WTC11 (cell line): ENCODE results near the gene RING1. TPM values are rescaled to one million over a fixed set of nuclear protein-coding genes. Genes with fewer than 3 reads are reported as not detected.

ENCODE experiments used
- ATAC-seq: fragments of 200-7000 bp; cut with Tn5 transposase; 2 replicates; pipeline ENCODE4 v1.10.0; 2021; ENCODE audit warnings: mild to moderate bottlenecking, moderate library complexity
- CTCF ChIA-PET: fragments of 300-600 bp; sonication (Branson Sonifier 250); formaldehyde crosslinking; loops from one replicate; lab custom pipeline; 2021; ENCODE audit warnings: antibody characterized with exemption; lab: Charles Lee
- POLR2A ChIA-PET: fragments of 350-600 bp; sonication (Branson Sonifier 250); formaldehyde crosslinking; loops from one replicate; lab custom pipeline; 2021; ENCODE audit warnings: antibody characterized with exemption; lab: Charles Lee
- DNase-seq: peaks from one replicate; pipeline ENCODE4 v3.0.0; 2021; ENCODE audit warnings: low spot score
- H3K27ac Mint-ChIP-seq: 2 replicates; pipeline ENCODE4 v1.8.0; 2021; ENCODE audit warnings: mixed read lengths
- H3K27me3 Mint-ChIP-seq: 2 replicates; pipeline ENCODE4 v1.8.0; 2021; ENCODE audit warnings: low read depth, mild to moderate bottlenecking, moderate library complexity, mixed read lengths
- H3K36me3 Mint-ChIP-seq: 2 replicates; pipeline ENCODE4 v1.8.0; 2021; ENCODE audit warnings: mixed read lengths
- H3K4me1 Mint-ChIP-seq: 2 replicates; pipeline ENCODE4 v1.8.0; 2022; ENCODE audit warnings: mixed read lengths
- H3K4me3 Mint-ChIP-seq: 2 replicates; pipeline ENCODE4 v1.8.0; 2021; ENCODE audit warnings: mild to moderate bottlenecking, moderate library complexity, mixed read lengths
- H3K9me3 Mint-ChIP-seq: 2 replicates; pipeline ENCODE4 v1.8.0; 2021; ENCODE audit warnings: mixed read lengths
- AFF4 ChIP-seq: sonication (generic); formaldehyde crosslinking; IDR thresholded peaks from 2 replicates; pipeline ENCODE4 v1.8.1; 2023; ENCODE audit warnings: mild to moderate bottlenecking, missing genetic modification reagents, borderline replicate concordance
- CBFB ChIP-seq: sonication (generic); formaldehyde crosslinking; IDR thresholded peaks from 2 replicates; pipeline ENCODE4 v1.8.1; 2022; ENCODE audit warnings: mild to moderate bottlenecking, low read depth, missing genetic modification reagents
- ESRRA ChIP-seq: sonication (generic); formaldehyde crosslinking; IDR thresholded peaks from 2 replicates; pipeline ENCODE4 v1.8.1; 2022; ENCODE audit warnings: mild to moderate bottlenecking, missing genetic modification reagents, borderline replicate concordance
- ETV6 ChIP-seq: sonication (generic); formaldehyde crosslinking; IDR thresholded peaks from 2 replicates; pipeline ENCODE4 v1.8.1; 2022; ENCODE audit warnings: mild to moderate bottlenecking, missing genetic modification reagents
- JAZF1 ChIP-seq: fragments of 250-450 bp; sonication (Bioruptor Pico); IDR thresholded peaks from 2 replicates; pipeline ENCODE4 v1.9.0; 2021; ENCODE audit warnings: moderate library complexity, mild to moderate bottlenecking, inconsistent platforms
- KAT7 ChIP-seq: sonication (generic); formaldehyde crosslinking; IDR thresholded peaks from 2 replicates; pipeline ENCODE4 v1.8.1; 2023; ENCODE audit warnings: missing genetic modification reagents, mild to moderate bottlenecking, borderline replicate concordance
- NR1H2 ChIP-seq: sonication (generic); formaldehyde crosslinking; IDR thresholded peaks from 2 replicates; pipeline ENCODE4 v1.9.0; 2021; ENCODE audit warnings: mild to moderate bottlenecking, moderate library complexity, missing genetic modification reagents
- PRRX2 ChIP-seq: fragments of 250-450 bp; sonication (Bioruptor Pico); IDR thresholded peaks from 2 replicates; pipeline ENCODE4 v1.8.0; 2021; ENCODE audit warnings: mild to moderate bottlenecking
- RELA ChIP-seq: sonication (generic); formaldehyde crosslinking; IDR thresholded peaks from 2 replicates; pipeline ENCODE4 v1.8.1; 2022; ENCODE audit warnings: missing genetic modification reagents, mild to moderate bottlenecking, borderline replicate concordance
- ZBTB21 ChIP-seq: sonication (generic); formaldehyde crosslinking; IDR thresholded peaks from 2 replicates; pipeline ENCODE4 v1.8.1; 2023; ENCODE audit warnings: mild to moderate bottlenecking, missing genetic modification reagents, borderline replicate concordance
- ZNF138 ChIP-seq: sonication (generic); formaldehyde crosslinking; conservative IDR thresholded peaks from 2 replicates; pipeline ENCODE4 v1.8.1; 2022; ENCODE audit warnings: mild to moderate bottlenecking, moderate library complexity, missing genetic modification reagents
- ZNF219 ChIP-seq: sonication (generic); formaldehyde crosslinking; IDR thresholded peaks from 2 replicates; pipeline ENCODE4 v1.8.0; 2023; ENCODE audit warnings: missing genetic modification reagents, mild to moderate bottlenecking, borderline replicate concordance
- ZNF396 ChIP-seq: fragments of 250-450 bp; sonication (Bioruptor Pico); IDR thresholded peaks from 2 replicates; pipeline ENCODE4 v1.8.0; 2021; ENCODE audit warnings: mild to moderate bottlenecking, moderate library complexity, borderline replicate concordance
- total RNA-seq: library from RNA; stranded (reverse); gene quantifications from 3 replicates; pipeline ENCODE4 v1.2.3, GENCODE V29; 2021
- TF ChIP-seq, protein P1 (sequence below): fragments of 250-450 bp; sonication (Bioruptor Pico); IDR thresholded peaks from 2 replicates; pipeline ENCODE4 v1.9.0; 2021; ENCODE audit warnings: mild to moderate bottlenecking
- TF ChIP-seq, protein P2 (sequence below): fragments of 250-450 bp; sonication (Bioruptor Pico); IDR thresholded peaks from 2 replicates; pipeline ENCODE4 v1.9.0; 2021; ENCODE audit warnings: mild to moderate bottlenecking
- TF ChIP-seq, protein P3 (sequence below): fragments of 250-450 bp; sonication (Bioruptor Pico); conservative IDR thresholded peaks from 2 replicates; pipeline ENCODE4 v1.9.0; 2021; ENCODE audit warnings: mild to moderate bottlenecking

RING1 gene
- total RNA-seq, 1 experiment from 2014 or later, result 26.6 TPM

- POLR2A ChIA-PET, result no interaction called here
- CTCF ChIA-PET, result no interaction called here
- Mint-ChIP-seq H3K4me1 (peaks cover 60% of the 10 kb centered on the region), H3K9me3 (no peaks in the 10 kb centered on the region), H3K36me3 (peaks cover 28% of the 10 kb centered on the region), H3K27ac (peak overlapping the region; percentile 99), H3K4me3 (peak overlapping the region; percentile 97), H3K27me3 (peaks cover 10% of the 10 kb centered on the region)
- no peak for DNase-seq
- TF ChIP-seq AFF4 (no peak), ZNF138 (CRISPR knock-in tag) (no peak), ESRRA (CRISPR knock-in tag) (0 out of 2 replicates have a peak, but pooled peaks have one; percentile 30)
- TF ChIP-seq, protein P1, sequence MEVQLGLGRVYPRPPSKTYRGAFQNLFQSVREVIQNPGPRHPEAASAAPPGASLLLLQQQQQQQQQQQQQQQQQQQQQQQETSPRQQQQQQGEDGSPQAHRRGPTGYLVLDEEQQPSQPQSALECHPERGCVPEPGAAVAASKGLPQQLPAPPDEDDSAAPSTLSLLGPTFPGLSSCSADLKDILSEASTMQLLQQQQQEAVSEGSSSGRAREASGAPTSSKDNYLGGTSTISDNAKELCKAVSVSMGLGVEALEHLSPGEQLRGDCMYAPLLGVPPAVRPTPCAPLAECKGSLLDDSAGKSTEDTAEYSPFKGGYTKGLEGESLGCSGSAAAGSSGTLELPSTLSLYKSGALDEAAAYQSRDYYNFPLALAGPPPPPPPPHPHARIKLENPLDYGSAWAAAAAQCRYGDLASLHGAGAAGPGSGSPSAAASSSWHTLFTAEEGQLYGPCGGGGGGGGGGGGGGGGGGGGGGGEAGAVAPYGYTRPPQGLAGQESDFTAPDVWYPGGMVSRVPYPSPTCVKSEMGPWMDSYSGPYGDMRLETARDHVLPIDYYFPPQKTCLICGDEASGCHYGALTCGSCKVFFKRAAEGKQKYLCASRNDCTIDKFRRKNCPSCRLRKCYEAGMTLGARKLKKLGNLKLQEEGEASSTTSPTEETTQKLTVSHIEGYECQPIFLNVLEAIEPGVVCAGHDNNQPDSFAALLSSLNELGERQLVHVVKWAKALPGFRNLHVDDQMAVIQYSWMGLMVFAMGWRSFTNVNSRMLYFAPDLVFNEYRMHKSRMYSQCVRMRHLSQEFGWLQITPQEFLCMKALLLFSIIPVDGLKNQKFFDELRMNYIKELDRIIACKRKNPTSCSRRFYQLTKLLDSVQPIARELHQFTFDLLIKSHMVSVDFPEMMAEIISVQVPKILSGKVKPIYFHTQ, result no peak
- ATAC-seq, result no peak
Measured at GRCh38 chr6:33201147-33201545, 7.2 kb upstream of the RING1 start.

DNA sequence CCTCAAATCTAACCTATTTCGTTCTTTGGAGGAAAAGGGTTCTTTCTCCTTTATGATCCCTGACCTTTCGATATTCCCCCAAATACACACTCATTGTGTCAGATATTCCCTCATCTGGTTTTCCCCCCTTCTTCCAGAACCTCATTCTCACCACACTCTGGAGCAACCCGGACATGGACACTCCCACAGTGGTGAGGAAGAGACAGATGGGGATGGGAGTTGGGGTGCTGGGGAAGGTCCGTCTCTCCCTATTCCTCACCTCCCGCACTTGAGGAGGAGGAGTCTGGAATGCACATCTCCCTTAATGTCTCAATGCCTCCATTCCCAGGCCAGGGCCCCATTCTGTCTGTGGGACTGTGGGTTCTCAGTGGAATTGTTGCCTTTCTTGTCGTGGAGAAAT lies 6.4 kb upstream of the RING1 start:
- DNase-seq, result no peak
- no peak for TF ChIP-seq NR1H2 (CRISPR knock-in tag)
- TF ChIP-seq KAT7, result no peak
- TF ChIP-seq ZNF219, result no peak
- no peak for TF ChIP-seq ZNF396 (CRISPR knock-in tag)
- no peak for TF ChIP-seq CBFB
- no peak for TF ChIP-seq PRRX2
- no peak for TF ChIP-seq ESRRA (CRISPR knock-in tag)
- TF ChIP-seq RELA (CRISPR knock-in tag), result no peak
- TF ChIP-seq, protein P2, sequence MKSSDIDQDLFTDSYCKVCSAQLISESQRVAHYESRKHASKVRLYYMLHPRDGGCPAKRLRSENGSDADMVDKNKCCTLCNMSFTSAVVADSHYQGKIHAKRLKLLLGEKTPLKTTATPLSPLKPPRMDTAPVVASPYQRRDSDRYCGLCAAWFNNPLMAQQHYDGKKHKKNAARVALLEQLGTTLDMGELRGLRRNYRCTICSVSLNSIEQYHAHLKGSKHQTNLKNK (CRISPR knock-in tag), result no peak
- no peak for TF ChIP-seq JAZF1 (CRISPR knock-in tag)
- TF ChIP-seq, protein P3, sequence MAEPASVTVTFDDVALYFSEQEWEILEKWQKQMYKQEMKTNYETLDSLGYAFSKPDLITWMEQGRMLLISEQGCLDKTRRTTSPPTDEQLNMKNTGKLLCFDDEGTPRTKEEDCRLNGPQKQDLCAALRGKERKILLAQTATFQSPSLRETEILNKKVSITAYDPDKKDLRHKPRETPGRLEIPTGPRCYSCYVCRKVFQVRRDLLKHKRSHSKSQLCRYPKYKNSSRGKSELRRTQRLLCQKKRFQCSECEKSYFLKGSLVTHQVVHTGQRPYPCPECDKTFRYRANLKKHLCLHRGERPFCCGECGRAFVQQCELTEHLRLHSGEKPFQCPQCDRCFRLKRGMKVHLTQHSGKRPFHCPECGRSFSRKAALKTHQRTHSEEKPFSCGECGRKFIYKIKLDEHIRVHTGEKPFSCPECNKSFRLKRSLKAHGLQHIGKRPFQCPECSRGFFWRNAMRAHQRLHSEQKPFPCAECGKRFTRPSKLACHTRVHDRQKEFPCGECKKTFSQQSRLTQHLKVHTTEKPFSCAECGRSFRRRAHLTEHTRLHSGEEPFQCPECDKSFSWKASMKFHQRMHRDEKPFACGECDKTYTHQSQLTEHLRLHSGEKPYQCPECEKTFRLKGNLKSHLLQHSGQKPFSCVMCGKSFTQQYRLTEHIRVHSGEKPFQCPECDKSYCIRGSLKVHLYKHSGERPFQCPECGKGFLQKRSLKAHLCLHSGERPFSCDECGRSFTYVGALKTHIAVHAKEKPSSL (CRISPR knock-in tag), result no peak
- no peak for TF ChIP-seq ZBTB21
- no peak for TF ChIP-seq ETV6
- Mint-ChIP-seq H3K9me3 (no peaks in the 10 kb centered on the region), H3K36me3 (peaks cover 27% of the 10 kb centered on the region), H3K4me1 (peaks cover 63% of the 10 kb centered on the region), H3K27ac (peak overlapping the region; percentile 99), H3K27me3 (peaks cover 18% of the 10 kb centered on the region), H3K4me3 (peak overlapping the region; percentile 97)
- no peak for ATAC-seq
- ChIA-PET CTCF (no interaction called here), POLR2A (no interaction called here)
